Effector memory CD8-positive, alpha-beta T cell (primary cell): ENCODE measurements around the gene CCNK.
A peak's percentile ranks its signal among the peaks of the same experiment; 100 is the strongest.

Experiments
- ATAC-seq: fragments of 150-1000 bp; cut with Tn5 transposase; replicated peaks from 2 replicates; pipeline ENCODE4 v1.10.0; 2021; ENCODE audit warnings: mild to moderate bottlenecking, moderate library complexity
- DNase-seq, 3 experiments: peaks; one replicate each; pipeline ENCODE4 v3.0.0; 2021
- H3K27ac Mint-ChIP-seq, 2 donors: one replicate each; pipeline ENCODE4 v1.8.0; 2022; ENCODE audit warnings: mild to moderate bottlenecking in 2 of 2, mixed read lengths in 2 of 2, moderate library complexity in 2 of 2
- H3K27me3 Mint-ChIP-seq, 2 donors: one replicate each; pipeline ENCODE4 v1.8.0; 2022; ENCODE audit warnings: mixed read lengths in 2 of 2
- H3K36me3 Mint-ChIP-seq: one replicate; pipeline ENCODE4 v1.8.0; 2022; ENCODE audit warnings: mild to moderate bottlenecking, moderate library complexity, mixed read lengths; ENCODE audit not compliant: insufficient read depth
- H3K4me1 Mint-ChIP-seq, 2 donors: one replicate each; pipeline ENCODE4 v1.8.0; 2022; ENCODE audit warnings: low read depth in 2 of 2, mixed read lengths in 2 of 2
- H3K4me3 Mint-ChIP-seq, 2 donors: one replicate each; pipeline ENCODE4 v1.8.0; 2022; ENCODE audit warnings: mild to moderate bottlenecking in 2 of 2, mixed read lengths in 2 of 2, moderate library complexity in 2 of 2
- H3K9me3 Mint-ChIP-seq, 2 donors: one replicate each; pipeline ENCODE4 v1.8.0; 2022; ENCODE audit warnings: mixed read lengths in 2 of 2

Gene CCNK

GRCh38 chr14:99543985-99544384 is 62.8 kb downstream of the CCNK start:
- no peak overlapping the region for H3K4me3 Mint-ChIP-seq
- DNase-seq = no peak
- H3K36me3 Mint-ChIP-seq = no peaks in the 10 kb centered on the region
- H3K9me3 Mint-ChIP-seq = no peaks in the 10 kb centered on the region
- ATAC-seq = no peak
- H3K27me3 Mint-ChIP-seq = no peaks in the 10 kb centered on the region
- no peak overlapping the region for H3K27ac Mint-ChIP-seq
- H3K4me1 Mint-ChIP-seq = peaks cover 11 to 25% of the 10 kb centered on the region in 2 donors

- no peak overlapping the region for H3K4me3 Mint-ChIP-seq
- peaks cover 13 to 25% of the 10 kb centered on the region in 2 donors for H3K4me1 Mint-ChIP-seq
- H3K27ac Mint-ChIP-seq = peak overlapping the region in 1 of 2 donors; percentile 32
- no peaks in the 10 kb centered on the region for H3K36me3 Mint-ChIP-seq
- H3K27me3 Mint-ChIP-seq = no peaks in the 10 kb centered on the region
- ATAC-seq (no peak), DNase-seq (no peak)
- H3K9me3 Mint-ChIP-seq = no peaks in the 10 kb centered on the region
Measured at GRCh38 chr14:99544991-99545390, 63.8 kb downstream of the CCNK start.

- DNase-seq = no peak
- no peaks in the 10 kb centered on the region for H3K36me3 Mint-ChIP-seq
Measured at GRCh38 chr14:99545586-99545985, 64.4 kb downstream of the CCNK start.

GRCh38 chr14:99546234-99546879 is 65.1 kb downstream of the CCNK start:
- H3K4me1 Mint-ChIP-seq = peaks cover 19 to 31% of the 10 kb centered on the region in 2 donors
- no peaks in the 10 kb centered on the region for H3K27me3 Mint-ChIP-seq
- no peaks in the 10 kb centered on the region for H3K9me3 Mint-ChIP-seq
- H3K4me3 Mint-ChIP-seq = no peak overlapping the region
- ATAC-seq (no peak), DNase-seq (no peak)
- no peak overlapping the region for H3K27ac Mint-ChIP-seq
- no peaks in the 10 kb centered on the region for H3K36me3 Mint-ChIP-seq

More at GRCh38 chr14:99545586-99545985, 64.4 kb downstream of the CCNK start:
- Mint-ChIP-seq H3K27ac (peak overlapping the region in 1 of 2 donors; percentile 32), H3K4me3 (no peak overlapping the region), H3K9me3 (no peaks in the 10 kb centered on the region), H3K4me1 (peaks cover 17 to 28% of the 10 kb centered on the region in 2 donors), H3K27me3 (no peaks in the 10 kb centered on the region)
- no peak for ATAC-seq

GRCh38 chr14:99548255-99548654 is 67.0 kb downstream of the CCNK start:
- H3K4me1 Mint-ChIP-seq = peaks cover 13 to 24% of the 10 kb centered on the region in 2 donors
- H3K36me3 Mint-ChIP-seq = no peaks in the 10 kb centered on the region
- DNase-seq (no peak), ATAC-seq (no peak)
- no peaks in the 10 kb centered on the region for H3K27me3 Mint-ChIP-seq
- H3K9me3 Mint-ChIP-seq = no peaks in the 10 kb centered on the region
- no peak overlapping the region for H3K4me3 Mint-ChIP-seq
- H3K27ac Mint-ChIP-seq = no peak overlapping the region

GRCh38 chr14:99548871-99549515 is 67.8 kb downstream of the CCNK start:
- Mint-ChIP-seq H3K4me3 (no peak overlapping the region), H3K27ac (no peak overlapping the region), H3K9me3 (no peaks in the 10 kb centered on the region), H3K27me3 (no peaks in the 10 kb centered on the region), H3K4me1 (peaks cover 13 to 22% of the 10 kb centered on the region in 2 donors), H3K36me3 (no peaks in the 10 kb centered on the region)
- no peak for DNase-seq
- ATAC-seq = no peak

- Mint-ChIP-seq H3K27me3 (no peaks in the 10 kb centered on the region), H3K27ac (no peak overlapping the region)
Measured at GRCh38 chr14:99549684-99550083, 68.5 kb downstream of the CCNK start.

GRCh38 chr14:99550387-99550992 is 69.3 kb downstream of the CCNK start:
- H3K27ac Mint-ChIP-seq = no peak overlapping the region
- H3K27me3 Mint-ChIP-seq = no peaks in the 10 kb centered on the region
- H3K4me3 Mint-ChIP-seq = no peak overlapping the region
- ATAC-seq (no peak), DNase-seq (no peak)
- H3K36me3 Mint-ChIP-seq = no peaks in the 10 kb centered on the region
- no peaks in the 10 kb centered on the region for H3K9me3 Mint-ChIP-seq
- peaks cover 13 to 14% of the 10 kb centered on the region in 2 donors for H3K4me1 Mint-ChIP-seq

More at GRCh38 chr14:99549684-99550083, 68.5 kb downstream of the CCNK start:
- Mint-ChIP-seq H3K36me3 (no peaks in the 10 kb centered on the region), H3K4me1 (peaks cover 13 to 20% of the 10 kb centered on the region in 2 donors), H3K9me3 (no peaks in the 10 kb centered on the region), H3K4me3 (no peak overlapping the region)
- DNase-seq (no peak), ATAC-seq (no peak)

GRCh38 chr14:99551034-99551922 is 70.1 kb downstream of the CCNK start:
- no peak for DNase-seq
- Mint-ChIP-seq H3K4me3 (no peak overlapping the region), H3K27me3 (no peaks in the 10 kb centered on the region), H3K36me3 (no peaks in the 10 kb centered on the region), H3K4me1 (peaks cover 13 to 14% of the 10 kb centered on the region in 2 donors), H3K9me3 (no peaks in the 10 kb centered on the region), H3K27ac (peak overlapping the region in 1 of 2 donors; percentile 11)
- ATAC-seq = no peak

GRCh38 chr14:99552021-99552553 is 70.9 kb downstream of the CCNK start:
- DNase-seq (no peak), ATAC-seq (no peak)
- Mint-ChIP-seq H3K36me3 (no peaks in the 10 kb centered on the region), H3K4me3 (no peak overlapping the region), H3K27me3 (no peaks in the 10 kb centered on the region), H3K27ac (no peak overlapping the region), H3K4me1 (peaks cover 13 to 14% of the 10 kb centered on the region in 2 donors), H3K9me3 (no peaks in the 10 kb centered on the region)

GRCh38 chr14:99552572-99553216 is 71.5 kb downstream of the CCNK start:
- H3K36me3 Mint-ChIP-seq = no peaks in the 10 kb centered on the region
- no peaks in the 10 kb centered on the region for H3K9me3 Mint-ChIP-seq
- H3K27me3 Mint-ChIP-seq = no peaks in the 10 kb centered on the region
- no peak overlapping the region for H3K4me3 Mint-ChIP-seq
- peaks cover 13 to 14% of the 10 kb centered on the region in 2 donors for H3K4me1 Mint-ChIP-seq
- no peak for DNase-seq
- ATAC-seq = no peak
- H3K27ac Mint-ChIP-seq = no peak overlapping the region

GRCh38 chr14:99554184-99554583 is 73.0 kb downstream of the CCNK start:
- H3K9me3 Mint-ChIP-seq = no peaks in the 10 kb centered on the region
- H3K4me1 Mint-ChIP-seq = peaks cover 10 to 11% of the 10 kb centered on the region in 2 donors
- DNase-seq (no peak), ATAC-seq (no peak)
- no peak overlapping the region for H3K27ac Mint-ChIP-seq
- H3K36me3 Mint-ChIP-seq = no peaks in the 10 kb centered on the region
- H3K4me3 Mint-ChIP-seq = no peak overlapping the region
- no peaks in the 10 kb centered on the region for H3K27me3 Mint-ChIP-seq
